AG08395 (cell line): ENCODE measurements around the gene ERVK3-1.

Experiments
- DNase-seq: peaks from one replicate; pipeline ENCODE4 v3.0.0; 2012; ENCODE audit warnings: mixed read lengths, low spot score

Gene ERVK3-1

GRCh38 chr19:58364146-58364545, 59.0 kb downstream of the ERVK3-1 start:
- no peak for DNase-seq
